Endothelial cell (in vitro differentiated cells): ENCODE results near the gene MNX1. TPM values are rescaled to one million over a fixed set of nuclear protein-coding genes. Genes with fewer than 3 reads are reported as not detected.

ENCODE experiments used
- DNase-seq: peaks from one replicate; pipeline ENCODE4 v3.0.0; 2021; ENCODE audit warnings: low spot score
- H3K27ac Mint-ChIP-seq: one replicate; pipeline ENCODE4 v1.8.0; 2021; ENCODE audit warnings: mixed read lengths, inconsistent platforms; ENCODE audit not compliant: unreplicated experiment
- H3K27me3 Mint-ChIP-seq: one replicate; pipeline ENCODE4 v1.8.0; 2021; ENCODE audit warnings: mild to moderate bottlenecking, moderate library complexity, mixed read lengths, inconsistent platforms; ENCODE audit not compliant: unreplicated experiment
- H3K36me3 Mint-ChIP-seq: one replicate; pipeline ENCODE4 v1.8.0; 2021; ENCODE audit warnings: mild to moderate bottlenecking, low read depth, mixed read lengths, inconsistent platforms; ENCODE audit not compliant: unreplicated experiment
- H3K4me1 Mint-ChIP-seq: one replicate; pipeline ENCODE4 v1.8.0; 2021; ENCODE audit warnings: mild to moderate bottlenecking, mixed read lengths, inconsistent platforms; ENCODE audit not compliant: unreplicated experiment
- H3K4me3 Mint-ChIP-seq: one replicate; pipeline ENCODE4 v1.8.0; 2021; ENCODE audit warnings: mild to moderate bottlenecking, mixed read lengths, inconsistent platforms; ENCODE audit not compliant: unreplicated experiment
- H3K9me3 Mint-ChIP-seq: one replicate; pipeline ENCODE4 v1.8.0; 2021; ENCODE audit warnings: mixed read lengths, inconsistent platforms; ENCODE audit not compliant: unreplicated experiment
- CTCF ChIP-seq: fragments of 200-600 bp; sonication (generic); IDR thresholded peaks from one replicate; pipeline ENCODE4 v1.5.0; 2021; ENCODE audit warnings: antibody characterized with exemption; ENCODE audit not compliant: unreplicated experiment
- total RNA-seq: library from RNA; stranded (reverse); fragmentation: NEBNext Ultra II Directional; extraction: Animal tissue kit (Norgen Biotek cat#: 25700); gene quantifications from one replicate; pipeline ENCODE4 v1.2.1, GENCODE V29; 2021; ENCODE audit not compliant: unreplicated experiment

The MNX1 gene
- total RNA-seq, 1 donor from 2014 or later, result 3.8 TPM

- no peak for TF ChIP-seq CTCF
- no peaks in the 10 kb centered on the region for H3K9me3 Mint-ChIP-seq
- H3K36me3 Mint-ChIP-seq, result peaks cover 28% of the 10 kb centered on the region
- no peak overlapping the region for H3K4me3 Mint-ChIP-seq
- no peaks in the 10 kb centered on the region for H3K4me1 Mint-ChIP-seq
- DNase-seq, result no peak
- no peak overlapping the region for H3K27ac Mint-ChIP-seq
- no peaks in the 10 kb centered on the region for H3K27me3 Mint-ChIP-seq
These were observed 34.8 kb downstream of the MNX1 start for GRCh38 chr7:156975620-156976019.

- Mint-ChIP-seq H3K9me3 (no peaks in the 10 kb centered on the region), H3K36me3 (peaks cover 37% of the 10 kb centered on the region), H3K4me3 (no peak overlapping the region), H3K27ac (no peak overlapping the region), H3K27me3 (no peaks in the 10 kb centered on the region), H3K4me1 (no peaks in the 10 kb centered on the region)
- DNase-seq, result no peak
- TF ChIP-seq CTCF, result peak; percentile 74
These were observed 40.5 kb downstream of the MNX1 start for GRCh38 chr7:156969972-156970420.

- no peak for DNase-seq
- H3K4me3 Mint-ChIP-seq, result no peak overlapping the region
- H3K27me3 Mint-ChIP-seq, result peaks cover 4% of the 10 kb centered on the region
- no peaks in the 10 kb centered on the region for H3K9me3 Mint-ChIP-seq
- H3K36me3 Mint-ChIP-seq, result peaks cover 52% of the 10 kb centered on the region
- H3K27ac Mint-ChIP-seq, result no peak overlapping the region
- H3K4me1 Mint-ChIP-seq, result no peaks in the 10 kb centered on the region
- TF ChIP-seq CTCF, result no peak
These were observed 42.3 kb downstream of the MNX1 start for GRCh38 chr7:156968183-156968582.

- no peak for TF ChIP-seq CTCF
- H3K9me3 Mint-ChIP-seq, result no peaks in the 10 kb centered on the region
- H3K27ac Mint-ChIP-seq, result no peak overlapping the region
- peaks cover 58% of the 10 kb centered on the region for H3K36me3 Mint-ChIP-seq
- no peak overlapping the region for H3K4me3 Mint-ChIP-seq
- DNase-seq, result no peak
- peaks cover 4% of the 10 kb centered on the region for H3K27me3 Mint-ChIP-seq
- H3K4me1 Mint-ChIP-seq, result no peaks in the 10 kb centered on the region
These were observed 44.1 kb downstream of the MNX1 start for GRCh38 chr7:156966387-156966786.

- H3K27me3 Mint-ChIP-seq, result peaks cover 11% of the 10 kb centered on the region
- no peak overlapping the region for H3K27ac Mint-ChIP-seq
- H3K4me3 Mint-ChIP-seq, result no peak overlapping the region
- no peaks in the 10 kb centered on the region for H3K4me1 Mint-ChIP-seq
- peaks cover 69% of the 10 kb centered on the region for H3K36me3 Mint-ChIP-seq
- H3K9me3 Mint-ChIP-seq, result no peaks in the 10 kb centered on the region
- DNase-seq, result no peak
- no peak for TF ChIP-seq CTCF
These were observed 45.5 kb downstream of the MNX1 start for GRCh38 chr7:156964971-156965370.
